ENCODE data around the gene ASPG. TPM values are rescaled to one million over a fixed set of nuclear protein-coding genes. Genes with fewer than 3 reads are reported as not detected.

ASPG gene
- 10 to 100 TPM; 10.5 to 28.8 (median 19.8) TPM for total RNA-seq
- 10 to 100 TPM in 1 of 2 donors, under 1 TPM in 1; 0.45 to 11.0 TPM for polyA plus RNA-seq
- long read RNA-seq, donor 1, full-length matches to known transcripts = 19 of 81 reads
- long read RNA-seq, donor 1, partial matches to known transcripts = 8 of 81 reads
- long read RNA-seq, donor 1, other reads (novel, unspliced or antisense) = 54 of 81 reads
- long read RNA-seq, donor 2 = 0 reads
- long read RNA-seq, donor 3, full-length matches to known transcripts = 6 of 31 reads
- long read RNA-seq, donor 3, partial matches to known transcripts = 3 of 31 reads
- long read RNA-seq, donor 3, other reads (novel, unspliced or antisense) = 22 of 31 reads

GRCh38 chr14:104085032-104085888 is at the start of gene ASPG:
ASPG (plus strand) TSS chr14:104085700; CDS start chr14:104085771, 71 bp downstream.
- intact Hi-C loops (cut with DNase I) = loop anchor here in 1 of 4 donors (10.0 kb wide), 1 partner anchor 480 kb away; no protein-coding TSS in a partner anchor
- TF ChIP-seq EP300 (IDR thresholded peaks at IDR 0.05) (no peak), CTCF (IDR thresholded peaks at IDR 0.05) (no peak), POLR2A (IDR thresholded peaks at IDR 0.05) (peak; percentile 27)
- no peaks in the 10 kb centered on the region for H3K9me3 ChIP-seq
- H3K36me3 ChIP-seq = no peaks in the 10 kb centered on the region
- H3K4me3 ChIP-seq = peak within 1 kb of the TSS; percentile 37
- H3K27ac ChIP-seq = peak within 1 kb of the TSS; percentile 14 to 72
- H3K4me1 ChIP-seq (ENCODE audit: insufficient read depth) = peaks cover 13% of the 10 kb centered on the region
- 2 to 8% (median 3%) methylated on average over 10 to 70 of the region's 70 CpGs for WGBS, 3 donors
- no peaks in the 10 kb centered on the region for H3K27me3 ChIP-seq
- peak; percentile 81 to 87 (median 83) for DNase-seq

DNA sequence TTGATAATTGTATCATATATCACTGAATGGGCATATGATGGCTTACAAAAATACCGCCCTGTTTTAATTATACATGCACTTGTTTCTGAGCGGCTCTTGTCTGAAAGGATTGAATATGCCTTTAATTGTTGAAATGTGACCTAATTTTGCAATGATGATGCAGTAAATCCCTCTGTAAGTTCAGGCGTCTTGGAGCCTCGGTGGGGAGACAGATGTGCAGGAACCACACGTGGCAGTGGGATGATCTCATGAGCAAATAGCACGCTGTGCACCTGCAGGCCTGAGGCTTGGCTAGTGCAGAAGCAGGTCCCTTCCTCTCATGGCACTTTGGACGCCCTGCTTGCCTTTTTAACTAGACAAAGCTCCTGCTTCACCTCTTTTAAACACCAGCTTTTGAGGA is 49.3 kb upstream of the ASPG start:
- H3K27me3 ChIP-seq = no peaks in the 10 kb centered on the region
- H3K36me3 ChIP-seq = no peaks in the 10 kb centered on the region
- WGBS, 3 donors = 67 to 73% (median 71%) methylated on average over 7 of the region's 7 CpGs
- intact Hi-C loops (cut with DNase I) = no loop called here
- H3K4me1 ChIP-seq (ENCODE audit: insufficient read depth) = no peaks in the 10 kb centered on the region
- no peak for DNase-seq
- no peak overlapping the region for H3K27ac ChIP-seq
- H3K4me3 ChIP-seq = no peak overlapping the region
- TF ChIP-seq CTCF (IDR thresholded peaks at IDR 0.05) (no peak), POLR2A (IDR thresholded peaks at IDR 0.05) (no peak)
- H3K9me3 ChIP-seq = no peaks in the 10 kb centered on the region

- TF ChIP-seq EP300 (IDR thresholded peaks at IDR 0.05) (no peak), POLR2A (IDR thresholded peaks at IDR 0.05) (no peak), CTCF (IDR thresholded peaks at IDR 0.05) (no peak)
- intact Hi-C loops (cut with DNase I) = no loop called here
- Histone ChIP-seq H3K27me3 (no peaks in the 10 kb centered on the region), H3K4me1 (ENCODE audit: insufficient read depth) (no peaks in the 10 kb centered on the region), H3K36me3 (no peaks in the 10 kb centered on the region), H3K4me3 (no peak overlapping the region), H3K9me3 (no peaks in the 10 kb centered on the region), H3K27ac (no peak overlapping the region)
- 74 to 79% (median 76%) methylated on average over 13 to 14 of the region's 14 CpGs for WGBS, 3 donors
- no peak for DNase-seq
Observed at GRCh38 chr14:104037074-104037473, 48.4 kb upstream of the ASPG start.

DNA sequence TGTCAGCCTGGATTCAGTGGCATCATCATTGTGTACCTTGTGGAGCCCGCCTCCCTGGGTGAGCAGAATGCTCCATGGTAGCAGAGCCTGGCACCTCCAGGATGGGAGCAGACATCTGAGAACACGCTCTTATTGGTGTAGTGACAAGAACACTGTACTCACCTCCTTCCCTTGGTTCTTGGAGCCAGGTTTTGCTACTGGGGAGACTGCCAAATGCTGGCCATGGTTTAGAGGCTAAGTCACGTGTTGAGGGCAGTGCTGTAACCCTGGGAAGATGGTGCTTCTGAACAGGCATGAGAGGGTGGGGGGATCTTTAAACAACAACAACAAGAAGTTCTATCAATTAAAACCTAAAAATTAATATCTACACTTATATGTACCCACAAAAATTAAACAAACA is 47.6 kb upstream of the ASPG start:
- DNase-seq = no peak
- Histone ChIP-seq H3K27ac (no peak overlapping the region), H3K9me3 (no peaks in the 10 kb centered on the region), H3K27me3 (no peaks in the 10 kb centered on the region), H3K4me3 (no peak overlapping the region), H3K36me3 (no peaks in the 10 kb centered on the region), H3K4me1 (ENCODE audit: insufficient read depth) (no peaks in the 10 kb centered on the region)
- TF ChIP-seq POLR2A (IDR thresholded peaks at IDR 0.05) (no peak), CTCF (IDR thresholded peaks at IDR 0.05) (no peak), EP300 (IDR thresholded peaks at IDR 0.05) (no peak)
- intact Hi-C loops (cut with DNase I) = no loop called here
- 53 to 65% (median 63%) methylated on average over 3 of the region's 3 CpGs for WGBS, 3 donors

Measured in ovary (tissue), 10 donors.